Activated naive CD8-positive, alpha-beta T cell (primary cell): ENCODE results near the gene SVIL.
"Not testable (repeated sequence)": the region's sequence is repeated elsewhere in the genome, so short reads cannot be mapped to it uniquely, and the experiment has no call there.

ENCODE experiments used
- H3K27ac Mint-ChIP-seq: one replicate; pipeline ENCODE4 v1.8.0; 2021; ENCODE audit warnings: mixed read lengths
- H3K27me3 Mint-ChIP-seq: one replicate; pipeline ENCODE4 v1.8.0; 2021; ENCODE audit warnings: mixed read lengths
- H3K36me3 Mint-ChIP-seq: one replicate; pipeline ENCODE4 v1.8.0; 2021; ENCODE audit warnings: mixed read lengths
- H3K4me1 Mint-ChIP-seq: one replicate; pipeline ENCODE4 v1.8.0; 2021; ENCODE audit warnings: low read depth, mixed read lengths
- H3K4me3 Mint-ChIP-seq: one replicate; pipeline ENCODE4 v1.8.0; 2021; ENCODE audit warnings: mild to moderate bottlenecking, mixed read lengths
- H3K9me3 Mint-ChIP-seq: one replicate; pipeline ENCODE4 v1.8.0; 2021; ENCODE audit warnings: low read depth, mixed read lengths

SVIL gene

DNA sequence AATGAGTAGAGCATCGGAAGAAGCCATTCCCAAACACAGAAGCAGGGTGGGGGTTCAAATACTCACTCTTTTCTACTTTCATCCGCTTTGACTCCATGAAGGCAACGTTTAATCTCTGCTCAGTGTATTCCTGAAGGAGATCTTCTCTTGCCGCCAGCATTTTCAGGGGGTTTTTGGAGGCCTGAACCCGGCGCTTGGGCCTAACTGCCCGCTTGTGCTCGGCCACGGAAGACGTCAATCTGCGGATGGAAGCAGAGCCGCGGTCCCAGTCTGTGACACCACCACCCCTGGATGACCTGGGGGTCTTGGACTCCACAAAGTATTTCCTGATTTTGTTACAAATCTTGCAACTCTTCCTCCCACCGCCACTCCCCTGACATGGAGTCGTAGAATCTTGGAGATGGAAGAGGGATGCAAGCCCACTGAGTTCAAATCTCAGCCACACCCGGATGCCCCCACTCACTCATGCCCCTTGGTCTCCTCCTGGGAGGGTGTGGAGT lies 143.9 kb downstream of the SVIL start:
- H3K27me3 Mint-ChIP-seq, H3K9me3 Mint-ChIP-seq, H3K27ac Mint-ChIP-seq, H3K4me3 Mint-ChIP-seq: not testable (repeated sequence)
- Mint-ChIP-seq H3K36me3 (peaks cover 23% of the 10 kb centered on the region), H3K4me1 (peaks cover 18% of the 10 kb centered on the region)

GRCh38 chr10:29488471-29488870 lies 146.3 kb downstream of the SVIL start:
- peaks cover 26% of the 10 kb centered on the region for H3K4me1 Mint-ChIP-seq

DNA sequence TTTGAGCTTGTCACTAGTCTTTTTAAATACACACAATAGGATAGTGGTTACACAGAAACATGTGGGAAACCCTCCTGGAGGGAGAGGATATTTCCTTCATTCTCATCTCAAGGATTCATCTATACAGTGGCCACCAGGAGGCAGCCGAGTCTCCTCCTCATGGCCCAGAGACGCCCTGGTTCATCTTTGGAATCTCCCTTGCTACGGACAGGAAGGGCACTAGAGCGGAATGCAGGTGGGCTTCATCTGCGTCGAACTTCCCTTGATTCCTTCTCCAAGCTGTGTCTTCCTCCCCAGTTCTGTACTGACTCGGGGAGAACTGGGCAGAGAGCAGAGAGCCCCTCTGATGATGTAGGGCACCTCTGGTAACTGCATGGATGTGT lies 146.9 kb downstream of the SVIL start:
- Mint-ChIP-seq H3K27ac (peak overlapping the region; percentile 3), H3K4me1 (peaks cover 32% of the 10 kb centered on the region), H3K36me3 (peaks cover 24% of the 10 kb centered on the region)
- H3K27me3 Mint-ChIP-seq, H3K4me3 Mint-ChIP-seq, H3K9me3 Mint-ChIP-seq: not testable (repeated sequence)

More at GRCh38 chr10:29488471-29488870, 146.3 kb downstream of the SVIL start:
- not testable (repeated sequence) for H3K4me3 Mint-ChIP-seq, H3K27ac Mint-ChIP-seq, H3K27me3 Mint-ChIP-seq, H3K9me3 Mint-ChIP-seq
- peaks cover 26% of the 10 kb centered on the region for H3K36me3 Mint-ChIP-seq

DNA sequence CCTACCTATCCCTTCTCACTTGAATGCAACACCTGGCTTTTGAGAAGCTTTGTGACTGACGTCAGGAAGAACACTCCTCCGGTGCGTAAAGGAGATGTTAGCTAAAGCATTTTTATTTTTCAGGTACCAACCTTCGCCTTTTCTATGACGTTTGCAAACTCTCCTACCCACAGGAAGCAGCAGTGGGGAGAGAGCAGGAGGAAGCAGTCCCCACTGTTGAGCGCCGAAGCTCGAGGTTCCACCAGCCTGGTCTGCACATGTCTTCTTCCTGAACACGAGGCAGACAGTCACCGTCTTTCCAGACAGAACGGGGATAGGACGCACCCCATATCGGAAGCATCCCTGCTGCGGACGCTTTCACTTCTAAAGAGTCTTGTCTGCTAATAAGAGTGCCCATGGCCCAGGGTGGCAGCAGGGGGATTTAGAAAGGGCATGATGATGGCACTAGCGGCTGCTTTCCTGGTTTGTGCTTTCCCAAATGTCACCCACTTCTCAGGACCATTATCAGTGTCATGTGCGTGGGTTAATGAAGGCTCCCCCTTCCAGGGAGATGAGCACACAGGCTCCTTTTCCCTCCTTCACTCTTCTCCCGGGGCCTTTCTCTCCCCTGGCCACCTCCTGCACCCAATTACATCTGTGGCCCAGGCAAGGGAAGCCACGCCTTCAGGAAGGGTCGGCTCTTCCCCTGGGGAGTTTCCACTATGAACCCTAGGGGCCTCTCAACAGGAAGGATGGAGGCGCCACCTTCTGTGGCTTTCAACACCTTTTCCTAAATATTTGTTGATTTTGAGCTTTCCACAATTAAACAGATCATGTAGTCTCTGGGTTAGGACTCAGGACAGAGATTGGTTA lies 147.5 kb downstream of the SVIL start:
- H3K9me3 Mint-ChIP-seq, H3K4me3 Mint-ChIP-seq, H3K27me3 Mint-ChIP-seq: not testable (repeated sequence)
- H3K27ac Mint-ChIP-seq: peak overlapping the region; percentile 58
- peaks cover 38% of the 10 kb centered on the region for H3K4me1 Mint-ChIP-seq
- H3K36me3 Mint-ChIP-seq: peaks cover 20% of the 10 kb centered on the region

GRCh38 chr10:29486433-29486832 lies 148.3 kb downstream of the SVIL start:
- no peak overlapping the region for H3K4me3 Mint-ChIP-seq

DNA sequence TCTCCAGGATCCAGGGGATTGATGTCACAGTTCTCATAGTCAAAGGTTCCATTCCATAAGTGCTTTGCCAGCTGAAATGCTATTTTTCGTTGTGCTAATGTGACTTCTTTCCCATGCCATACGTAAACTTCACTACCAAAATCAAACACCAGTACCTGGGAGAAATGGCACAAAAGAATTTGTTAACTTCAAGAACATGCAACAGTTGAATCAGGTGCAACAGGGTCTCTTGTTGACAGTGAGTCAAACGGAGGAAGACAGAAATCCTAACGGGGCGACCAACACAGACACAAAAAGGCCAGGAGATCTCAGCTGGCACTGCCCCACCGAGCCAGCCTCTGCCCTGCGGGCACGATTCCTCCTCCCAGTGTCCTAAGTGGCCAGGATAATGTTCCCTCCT lies 150.1 kb downstream of the SVIL start:
- not testable (repeated sequence) for H3K27ac Mint-ChIP-seq

More at GRCh38 chr10:29486433-29486832, 148.3 kb downstream of the SVIL start:
- peaks cover 38% of the 10 kb centered on the region for H3K4me1 Mint-ChIP-seq
- H3K27me3 Mint-ChIP-seq: no peaks in the 10 kb centered on the region
- no peaks in the 10 kb centered on the region for H3K9me3 Mint-ChIP-seq
- H3K27ac Mint-ChIP-seq: peak overlapping the region; percentile 58
- H3K36me3 Mint-ChIP-seq: peaks cover 20% of the 10 kb centered on the region

GRCh38 chr10:29482591-29483431 lies 152.0 kb downstream of the SVIL start:
- Mint-ChIP-seq H3K27me3 (no peaks in the 10 kb centered on the region), H3K27ac (peak overlapping the region; percentile 72), H3K4me3 (peak overlapping the region; percentile 11), H3K36me3 (peaks cover 10% of the 10 kb centered on the region), H3K9me3 (no peaks in the 10 kb centered on the region), H3K4me1 (peaks cover 37% of the 10 kb centered on the region)

More for the DNA sequence above, 150.1 kb downstream of the SVIL start:
- H3K4me3 Mint-ChIP-seq, H3K9me3 Mint-ChIP-seq, H3K27me3 Mint-ChIP-seq: not testable (repeated sequence)
- peaks cover 18% of the 10 kb centered on the region for H3K36me3 Mint-ChIP-seq
- peaks cover 38% of the 10 kb centered on the region for H3K4me1 Mint-ChIP-seq

DNA sequence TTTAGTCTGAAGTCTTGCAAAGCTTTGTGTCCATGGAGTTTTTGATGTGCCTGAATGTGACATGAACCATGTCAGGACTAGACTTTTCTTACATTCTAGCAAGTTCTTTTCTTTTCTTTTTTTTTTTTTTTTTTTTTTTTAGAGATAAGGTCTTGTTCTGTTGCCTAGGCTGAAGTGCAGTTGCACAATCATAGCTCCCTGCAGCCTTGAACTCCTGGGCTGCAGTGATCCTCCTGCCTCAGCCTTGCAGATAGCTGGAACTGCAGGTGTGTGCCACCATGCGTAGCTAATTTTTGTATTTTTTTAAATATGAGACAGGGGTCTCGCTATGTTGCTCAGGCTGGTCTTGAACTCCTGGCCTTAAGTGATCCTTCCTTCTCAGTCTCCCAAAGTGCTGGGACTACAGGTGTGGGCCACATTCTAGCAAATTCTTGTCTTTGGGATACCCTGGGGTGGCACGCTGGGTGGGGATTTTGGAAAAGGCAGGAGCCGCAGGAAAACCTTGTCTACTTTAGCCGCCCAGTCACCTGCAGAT lies 152.8 kb downstream of the SVIL start:
- Mint-ChIP-seq H3K36me3 (peaks cover 9% of the 10 kb centered on the region), H3K9me3 (no peaks in the 10 kb centered on the region), H3K4me1 (peaks cover 30% of the 10 kb centered on the region), H3K27me3 (no peaks in the 10 kb centered on the region), H3K4me3 (no peak overlapping the region), H3K27ac (no peak overlapping the region)

- Mint-ChIP-seq H3K4me3 (no peak overlapping the region), H3K4me1 (peaks cover 19% of the 10 kb centered on the region), H3K27ac (no peak overlapping the region), H3K36me3 (peaks cover 3% of the 10 kb centered on the region), H3K9me3 (no peaks in the 10 kb centered on the region), H3K27me3 (no peaks in the 10 kb centered on the region)
These were observed 154.5 kb downstream of the SVIL start for GRCh38 chr10:29479981-29480954.

DNA sequence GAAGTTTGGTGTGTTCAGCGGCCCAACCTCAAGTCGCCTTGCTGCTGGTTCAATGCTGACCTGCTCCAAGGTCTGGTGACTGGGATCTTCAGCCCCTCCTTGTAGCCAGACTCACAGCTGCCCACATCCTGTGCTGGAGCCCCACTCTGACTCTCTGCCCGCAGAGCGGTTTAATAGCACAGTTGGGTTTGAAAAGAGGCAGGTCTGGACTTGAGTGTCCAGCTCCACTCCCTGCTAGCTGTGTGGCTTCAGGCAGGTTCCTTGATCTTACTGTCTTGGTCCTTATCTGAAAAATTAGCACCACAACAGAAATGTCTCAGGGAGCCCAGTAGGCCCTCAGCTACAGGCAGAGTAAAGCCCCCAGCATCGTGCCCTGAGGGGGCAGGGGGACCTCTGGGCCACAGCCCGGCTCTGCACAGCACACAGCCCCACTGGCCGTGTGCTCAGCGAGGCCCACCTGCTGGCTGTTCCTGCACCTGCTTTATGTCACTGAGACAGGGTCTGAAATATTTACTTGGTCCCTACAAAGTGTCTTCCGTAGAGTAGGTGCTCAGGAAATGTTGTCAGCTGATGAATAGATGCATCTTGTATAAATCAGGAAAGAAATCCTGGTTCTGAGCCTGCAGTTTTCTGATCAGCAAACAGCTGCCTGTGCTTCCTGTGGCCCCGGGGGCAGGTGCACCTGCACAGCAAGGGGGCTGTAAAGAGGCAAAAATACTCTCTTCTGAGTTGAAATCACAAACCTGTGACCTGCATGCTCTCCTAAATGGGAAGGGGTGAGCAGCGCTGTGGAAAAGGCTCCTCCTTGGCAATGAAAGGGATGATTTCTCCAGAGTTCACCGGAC lies 155.5 kb downstream of the SVIL start:
- no peaks in the 10 kb centered on the region for H3K27me3 Mint-ChIP-seq
- H3K27ac Mint-ChIP-seq: no peak overlapping the region
- peaks cover 2% of the 10 kb centered on the region for H3K36me3 Mint-ChIP-seq
- H3K4me3 Mint-ChIP-seq: no peak overlapping the region
- H3K9me3 Mint-ChIP-seq: no peaks in the 10 kb centered on the region
- H3K4me1 Mint-ChIP-seq: peaks cover 16% of the 10 kb centered on the region

- Mint-ChIP-seq H3K27ac (no peak overlapping the region), H3K27me3 (no peaks in the 10 kb centered on the region), H3K36me3 (peaks cover 9% of the 10 kb centered on the region), H3K9me3 (no peaks in the 10 kb centered on the region), H3K4me1 (no peaks in the 10 kb centered on the region), H3K4me3 (no peak overlapping the region)
These were observed 161.2 kb downstream of the SVIL start for GRCh38 chr10:29473406-29474100.

GRCh38 chr10:29473087-29473356 lies 161.7 kb downstream of the SVIL start:
- no peaks in the 10 kb centered on the region for H3K27me3 Mint-ChIP-seq
- peaks cover 13% of the 10 kb centered on the region for H3K36me3 Mint-ChIP-seq
- H3K4me3 Mint-ChIP-seq: no peak overlapping the region
- no peaks in the 10 kb centered on the region for H3K9me3 Mint-ChIP-seq
- no peaks in the 10 kb centered on the region for H3K4me1 Mint-ChIP-seq
- no peak overlapping the region for H3K27ac Mint-ChIP-seq
